H9 (cell line): ENCODE measurements around the gene MAPK4. TPM values are rescaled to one million over a fixed set of nuclear protein-coding genes. Genes with fewer than 3 reads are reported as not detected.

Experiments used
- DNase-seq: peaks from one replicate; pipeline ENCODE4 v3.0.0-alpha.2; 2017
- H2AFZ ChIP-seq: one replicate; pipeline ENCODE4 v1.6.1; 2013; ENCODE audit warnings: mild to moderate bottlenecking, low read length, control low read depth, moderate library complexity
- H2AK5ac ChIP-seq: 2 replicates; pipeline ENCODE4 v1.6.1; 2013; ENCODE audit warnings: low read length, control low read depth, mixed read lengths; ENCODE audit not compliant: insufficient read length
- H2BK120ac ChIP-seq: one replicate; pipeline ENCODE4 v1.6.1; 2013; ENCODE audit warnings: low read depth, mild to moderate bottlenecking, low read length, control low read depth, inconsistent platforms; ENCODE audit not compliant: poor library complexity, severe bottlenecking
- H2BK12ac ChIP-seq: 2 replicates; pipeline ENCODE4 v1.6.1; 2013; ENCODE audit warnings: low read length, control low read depth, mixed read lengths, low read depth; ENCODE audit not compliant: insufficient read length
- H2BK15ac ChIP-seq: 2 replicates; pipeline ENCODE4 v1.6.1; 2013; ENCODE audit warnings: low read depth, low read length, control low read depth
- H2BK20ac ChIP-seq: one replicate; pipeline ENCODE4 v1.6.1; 2013; ENCODE audit warnings: low read depth, mild to moderate bottlenecking, low read length, control low read depth, inconsistent platforms; ENCODE audit not compliant: poor library complexity, severe bottlenecking
- H2BK5ac ChIP-seq: 2 replicates; pipeline ENCODE4 v1.6.1; 2013; ENCODE audit warnings: low read length, control low read depth, mixed read lengths; ENCODE audit not compliant: insufficient read length
- H3K14ac ChIP-seq: 2 replicates; pipeline ENCODE4 v1.6.1; 2013; ENCODE audit warnings: low read length, control low read depth; ENCODE audit not compliant: insufficient read depth
- H3K18ac ChIP-seq: 2 replicates; pipeline ENCODE4 v1.6.1; 2013; ENCODE audit warnings: low read depth, mild to moderate bottlenecking, mixed read lengths, low read length, control low read depth; ENCODE audit not compliant: insufficient read length
- H3K23ac ChIP-seq: 2 replicates; pipeline ENCODE4 v1.6.1; 2013; ENCODE audit warnings: low read length, control low read depth, mixed read lengths, low read depth; ENCODE audit not compliant: insufficient read length
- H3K23me2 ChIP-seq: 2 replicates; pipeline ENCODE4 v1.6.1; 2013; ENCODE audit warnings: low read depth, mild to moderate bottlenecking, mixed read lengths, low read length, control low read depth; ENCODE audit not compliant: insufficient read length, poor library complexity, severe bottlenecking
- H3K27ac ChIP-seq: 2 replicates; pipeline ENCODE4 v1.5.1; 2013; ENCODE audit warnings: low read length, control low read depth, mixed read lengths, low read depth; ENCODE audit not compliant: insufficient read length
- H3K27me3 ChIP-seq: 2 replicates; pipeline ENCODE4 v1.6.1; 2013; ENCODE audit warnings: low read length, control low read depth, inconsistent platforms; ENCODE audit not compliant: insufficient read depth
- H3K4ac ChIP-seq: 2 replicates; pipeline ENCODE4 v1.6.1; 2013; ENCODE audit warnings: low read depth, mild to moderate bottlenecking, control low read depth, inconsistent platforms, low read length, moderate library complexity
- H3K4me1 ChIP-seq: 2 replicates; pipeline ENCODE4 v1.6.1; 2013; ENCODE audit warnings: low read length, control low read depth, inconsistent platforms; ENCODE audit not compliant: insufficient read depth
- H3K4me2 ChIP-seq: 2 replicates; pipeline ENCODE4 v1.6.1; 2013; ENCODE audit warnings: low read length, control low read depth, mixed read lengths; ENCODE audit not compliant: insufficient read length, insufficient read depth
- H3K56ac ChIP-seq: 2 replicates; pipeline ENCODE4 v1.6.1; 2013; ENCODE audit warnings: low read depth, mild to moderate bottlenecking, mixed read lengths, low read length, control low read depth; ENCODE audit not compliant: insufficient read length
- H3K79me1 ChIP-seq: 2 replicates; pipeline ENCODE4 v1.6.1; 2013; ENCODE audit warnings: low read depth, mild to moderate bottlenecking, moderate library complexity, low read length, control low read depth, inconsistent platforms; ENCODE audit not compliant: insufficient read depth, poor library complexity, severe bottlenecking
- H3K79me2 ChIP-seq: 2 replicates; pipeline ENCODE4 v1.6.1; 2013; ENCODE audit warnings: low read length, control low read depth, inconsistent platforms; ENCODE audit not compliant: insufficient read depth
- H3K9ac ChIP-seq: 2 replicates; pipeline ENCODE4 v1.6.1; 2013; ENCODE audit warnings: low read length, control low read depth, mixed read lengths; ENCODE audit not compliant: insufficient read length; ENCODE audit errors: extremely low read depth
- H3K9me3 ChIP-seq: one replicate; pipeline ENCODE4 v1.6.1; 2013; ENCODE audit warnings: low read depth, low read length, inconsistent platforms; ENCODE audit not compliant: control insufficient read depth
- H3T11ph ChIP-seq: one replicate; pipeline ENCODE4 v1.6.1; 2013; ENCODE audit warnings: mild to moderate bottlenecking, low read length, control low read depth, inconsistent platforms
- H4K20me1 ChIP-seq: one replicate; pipeline ENCODE4 v1.6.1; 2013; ENCODE audit not compliant: control insufficient read depth, insufficient read length, insufficient read depth
- H4K5ac ChIP-seq: 2 replicates; pipeline ENCODE4 v1.6.1; 2013; ENCODE audit warnings: low read depth, mild to moderate bottlenecking, mixed read lengths, low read length, control low read depth; ENCODE audit not compliant: insufficient read length
- H4K8ac ChIP-seq: replicated peaks from 2 replicates; pipeline ENCODE4 v1.6.1; 2013; ENCODE audit warnings: low read length, control low read depth, mixed read lengths, low read depth; ENCODE audit not compliant: insufficient read length
- H4K91ac ChIP-seq: 2 replicates; pipeline ENCODE4 v1.6.1; 2013; ENCODE audit warnings: low read depth, mild to moderate bottlenecking, moderate library complexity, mixed read lengths, low read length, control low read depth; ENCODE audit not compliant: insufficient read length
- H3K27ac Mint-ChIP-seq, 3 experiments: 2 replicates in 2 of 3; 3 replicates in 1 of 3; pipeline ENCODE4 v1.8.0; 2020 to 2021; ENCODE audit warnings: mixed read lengths in 3 of 3, mild to moderate bottlenecking in 1 of 3, moderate library complexity in 1 of 3
- H3K27me3 Mint-ChIP-seq: 2 replicates; pipeline ENCODE4 v1.8.0; 2021; ENCODE audit warnings: low read depth, mild to moderate bottlenecking, moderate library complexity, mixed read lengths
- H3K36me3 Mint-ChIP-seq, 3 experiments: 2 replicates in 2 of 3; 3 replicates in 1 of 3; pipeline ENCODE4 v1.8.0; 2020 to 2021; ENCODE audit warnings: low read depth in 3 of 3, mixed read lengths in 3 of 3; ENCODE audit not compliant: insufficient read depth in 1 of 3
- H3K4me1 Mint-ChIP-seq, 2 experiments: 2 replicates each; pipeline ENCODE4 v1.8.0; 2020; ENCODE audit warnings: mixed read lengths in 2 of 2
- H3K4me3 Mint-ChIP-seq, 2 experiments: 2 replicates in 1 of 2; 3 replicates in 1 of 2; pipeline ENCODE4 v1.8.0; 2020 to 2021; ENCODE audit warnings: mild to moderate bottlenecking in 2 of 2, mixed read lengths in 2 of 2, moderate library complexity in 1 of 2
- H3K9me3 Mint-ChIP-seq, 2 experiments: 2 replicates in 1 of 2; 3 replicates in 1 of 2; pipeline ENCODE4 v1.8.0; 2020; ENCODE audit warnings: mild to moderate bottlenecking in 2 of 2, mixed read lengths in 2 of 2, moderate library complexity in 1 of 2
- WGBS: extraction: QIAGEN DNeasy Blood & Tissue Kit; methylation state at CpG from one replicate; pipeline ENCODE4 v1.1.7; 2013; ENCODE audit warnings: missing lambda C conversion rate, low lambda C conversion rate, mixed read lengths; ENCODE audit not compliant: insufficient read length; ENCODE audit errors: extremely low coverage; 5-methylcytosine and 5-hydroxymethylcytosine counted together
- total RNA-seq: library from RNA; stranded (reverse); gene quantifications from 2 replicates; pipeline ENCODE4 v1.2.1, GENCODE V29; 2021
- TF ChIP-seq, protein P1 (sequence below): fragments of 200-600 bp; sonication (generic); conservative IDR thresholded peaks from 3 replicates; pipeline ENCODE4 v1.8.0; 2021; ENCODE audit warnings: antibody characterized with exemption, mild to moderate bottlenecking

The MAPK4 gene
- total RNA-seq, 1 experiment from 2014 or later = 1.6 TPM

DNA sequence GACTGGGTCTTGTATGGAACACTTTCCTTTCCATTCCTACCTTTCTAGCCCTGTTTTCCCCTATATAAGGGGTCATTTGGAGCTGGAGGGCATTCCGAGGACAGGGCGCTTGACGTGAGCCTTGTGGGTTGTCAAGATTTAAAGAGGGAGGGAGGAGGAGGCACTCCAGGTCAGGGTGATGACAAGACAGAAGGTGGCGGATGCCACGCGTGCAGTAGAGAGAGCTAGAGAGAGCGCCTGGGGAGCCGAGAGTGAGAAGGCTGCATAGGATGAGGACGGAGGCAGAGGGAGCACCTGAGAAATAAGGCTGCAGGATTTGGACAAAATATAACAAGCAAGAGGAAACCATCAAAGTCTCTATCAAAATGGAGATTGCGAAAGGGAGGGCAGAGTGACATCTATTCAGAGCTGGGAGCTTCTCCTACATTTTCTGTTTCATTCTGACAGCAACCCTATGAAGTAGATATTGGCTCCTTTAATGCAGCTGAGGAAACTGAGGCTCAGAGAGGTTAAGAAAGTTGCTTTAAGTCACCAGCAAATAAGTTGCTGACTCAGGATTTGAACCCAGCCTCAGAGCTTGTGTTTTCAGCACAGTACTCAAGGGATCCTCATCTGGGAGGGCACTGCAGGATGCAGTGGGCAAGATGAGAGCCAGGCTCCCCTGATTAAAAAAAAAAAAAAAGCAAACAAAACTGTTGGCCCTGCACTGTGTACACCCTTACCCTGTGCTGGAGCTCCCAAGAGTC is 135.7 kb downstream of the MAPK4 start:
- H3K36me3 Mint-ChIP-seq = no peaks in the 10 kb centered on the region
- Histone ChIP-seq H3K4ac (no peak overlapping the region), H3K27ac (no peak overlapping the region), H4K8ac (no peak overlapping the region), H3K4me1 (peaks cover 8% of the 10 kb centered on the region; the same call in 1 of the 2 replicates), H4K5ac (no peak overlapping the region), H4K20me1 (no peaks in the 10 kb centered on the region), H2BK120ac (no peak overlapping the region), H2BK12ac (no peak overlapping the region), H3K23ac (no peak overlapping the region), H3K56ac (no peak overlapping the region), H3K9me3 (no peaks in the 10 kb centered on the region), H4K91ac (no peak overlapping the region), H2BK5ac (no peak overlapping the region), H3K79me1 (no peaks in the 10 kb centered on the region), H3K4me2 (no peak overlapping the region), H2BK15ac (no peak overlapping the region), H3K14ac (no peak overlapping the region; the same call in 1 of the 2 replicates), H3T11ph (no peak overlapping the region), H2BK20ac (no peak overlapping the region), H3K18ac (no peak overlapping the region), H3K9ac (no peak overlapping the region), H3K23me2 (no peaks in the 10 kb centered on the region), H2AFZ (no peak overlapping the region), H2AK5ac (no peak overlapping the region), H3K79me2 (no peaks in the 10 kb centered on the region), H3K27me3 (no peaks in the 10 kb centered on the region)
- H3K4me3 Mint-ChIP-seq = no peak overlapping the region
- H3K4me1 Mint-ChIP-seq = peaks cover 28 to 29% of the 10 kb centered on the region in 2 experiments
- no CpG with 5 or more reads among the region's 10 CpGs for WGBS
- TF ChIP-seq, protein P1, sequence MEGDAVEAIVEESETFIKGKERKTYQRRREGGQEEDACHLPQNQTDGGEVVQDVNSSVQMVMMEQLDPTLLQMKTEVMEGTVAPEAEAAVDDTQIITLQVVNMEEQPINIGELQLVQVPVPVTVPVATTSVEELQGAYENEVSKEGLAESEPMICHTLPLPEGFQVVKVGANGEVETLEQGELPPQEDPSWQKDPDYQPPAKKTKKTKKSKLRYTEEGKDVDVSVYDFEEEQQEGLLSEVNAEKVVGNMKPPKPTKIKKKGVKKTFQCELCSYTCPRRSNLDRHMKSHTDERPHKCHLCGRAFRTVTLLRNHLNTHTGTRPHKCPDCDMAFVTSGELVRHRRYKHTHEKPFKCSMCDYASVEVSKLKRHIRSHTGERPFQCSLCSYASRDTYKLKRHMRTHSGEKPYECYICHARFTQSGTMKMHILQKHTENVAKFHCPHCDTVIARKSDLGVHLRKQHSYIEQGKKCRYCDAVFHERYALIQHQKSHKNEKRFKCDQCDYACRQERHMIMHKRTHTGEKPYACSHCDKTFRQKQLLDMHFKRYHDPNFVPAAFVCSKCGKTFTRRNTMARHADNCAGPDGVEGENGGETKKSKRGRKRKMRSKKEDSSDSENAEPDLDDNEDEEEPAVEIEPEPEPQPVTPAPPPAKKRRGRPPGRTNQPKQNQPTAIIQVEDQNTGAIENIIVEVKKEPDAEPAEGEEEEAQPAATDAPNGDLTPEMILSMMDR = no peak
- no peaks in the 10 kb centered on the region for H3K9me3 Mint-ChIP-seq
- H3K27me3 Mint-ChIP-seq = no peaks in the 10 kb centered on the region
- H3K27ac Mint-ChIP-seq = no peak overlapping the region; a peak in 1 of 7 replicates
- no peak for DNase-seq
